ENCODE results near the gene PPM1F. TPM values are rescaled to one million over a fixed set of nuclear protein-coding genes. Genes with fewer than 3 reads are reported as not detected.

PPM1F gene
- polyA plus RNA-seq, 1 donor from 2014 or later = 28.3 TPM

DNA sequence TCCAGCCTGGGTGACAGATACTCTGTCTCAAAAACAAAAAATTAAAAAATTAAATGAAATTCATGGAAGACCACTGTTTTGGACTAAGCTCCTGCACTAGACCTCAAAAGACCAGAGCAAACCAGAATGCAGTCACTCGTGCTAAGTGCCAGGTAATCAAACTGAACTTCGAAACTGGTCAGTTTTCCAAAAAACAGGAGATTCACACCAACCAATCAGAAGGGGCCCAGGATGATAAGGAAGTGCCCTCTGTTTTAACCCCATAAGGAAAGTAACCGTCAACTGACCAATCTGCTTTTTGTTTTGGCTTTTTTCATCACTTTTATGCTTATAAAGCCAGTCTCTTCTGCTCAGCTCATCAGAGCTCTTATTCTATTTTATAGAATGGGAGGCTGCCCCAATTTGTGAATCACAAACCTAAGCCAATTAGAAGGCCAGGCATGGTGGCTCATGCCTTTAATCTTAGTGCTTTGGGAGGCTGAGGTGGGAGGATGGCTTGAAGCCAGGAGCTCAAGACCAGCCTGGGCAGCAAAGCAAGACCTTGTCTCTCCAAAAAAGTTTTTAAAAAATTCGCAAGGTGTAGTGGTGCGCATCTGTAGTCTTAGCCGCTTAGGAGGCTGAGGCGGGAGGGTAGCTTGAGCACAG lies 40.1 kb upstream of the PPM1F start:
- no peak overlapping the region for H3K9ac ChIP-seq (ENCODE audit: low read length)
- H3K36me3 ChIP-seq (ENCODE audit: insufficient read depth, low read length) = no peaks in the 10 kb centered on the region
- H2AFZ ChIP-seq (ENCODE audit: low read depth, low read length) = no peak overlapping the region
- H3K9me3 ChIP-seq (ENCODE audit: low read length) = no peaks in the 10 kb centered on the region
- no peak overlapping the region for H3K4me3 ChIP-seq (ENCODE audit: low read length)
- no peaks in the 10 kb centered on the region for H3F3A ChIP-seq (ENCODE audit: insufficient read depth, low read length, poor library complexity, severe bottlenecking)
- H3K27ac ChIP-seq (ENCODE audit: low read length) = no peak overlapping the region
- no peak for TF ChIP-seq RAD21 (conservative IDR thresholded peaks at IDR 0.05)
- no peak for TF ChIP-seq MXI1 (conservative IDR thresholded peaks at IDR 0.05; ENCODE audit: poor library complexity, severe bottlenecking)
- no peak for TF ChIP-seq POLR2AphosphoS5 (IDR thresholded peaks at IDR 0.05)
- H4K20me1 ChIP-seq (ENCODE audit: insufficient read depth) = no peaks in the 10 kb centered on the region
- no peaks in the 10 kb centered on the region for H3K27me3 ChIP-seq (ENCODE audit: insufficient read depth, low read depth, low read length)
- H3K79me2 ChIP-seq (replicated peaks; ENCODE audit: insufficient read depth, low read length) = no peaks in the 10 kb centered on the region
- H3K9me2 ChIP-seq (ENCODE audit: insufficient read depth, low read length) = no peaks in the 10 kb centered on the region
- H3K4me2 ChIP-seq (ENCODE audit: low read length) = no peak overlapping the region

DNA sequence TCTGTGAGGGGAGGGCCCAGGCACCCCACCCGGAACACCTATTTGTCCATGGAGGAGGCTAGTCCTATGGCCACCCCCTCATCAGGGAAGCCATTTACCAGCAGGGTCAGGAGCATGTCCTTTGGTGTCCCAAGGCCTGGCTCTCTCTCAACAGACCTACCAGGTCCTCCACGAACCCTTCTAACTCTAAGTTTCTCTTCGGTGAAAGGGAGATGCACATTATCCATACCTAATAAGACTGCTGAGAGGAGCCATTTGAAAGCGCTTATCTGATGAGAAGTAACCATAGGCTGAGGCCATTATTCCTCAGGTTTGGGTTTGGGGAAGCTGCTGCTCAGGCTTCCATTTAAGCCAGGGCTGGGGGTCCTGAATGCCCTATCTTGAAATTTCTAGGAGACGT lies 39.1 kb upstream of the PPM1F start:
- Histone ChIP-seq H2AFZ (ENCODE audit: low read depth, low read length) (no peak overlapping the region), H3K36me3 (ENCODE audit: insufficient read depth, low read length) (no peaks in the 10 kb centered on the region), H3F3A (ENCODE audit: insufficient read depth, low read length, poor library complexity, severe bottlenecking) (no peaks in the 10 kb centered on the region), H3K9ac (ENCODE audit: low read length) (no peak overlapping the region), H3K27me3 (ENCODE audit: insufficient read depth, low read depth, low read length) (no peaks in the 10 kb centered on the region), H3K27ac (ENCODE audit: low read length) (no peak overlapping the region), H3K4me3 (ENCODE audit: low read length) (no peak overlapping the region), H3K4me2 (ENCODE audit: low read length) (no peak overlapping the region), H3K9me2 (ENCODE audit: insufficient read depth, low read length) (no peaks in the 10 kb centered on the region), H3K79me2 (replicated peaks; ENCODE audit: insufficient read depth, low read length) (no peaks in the 10 kb centered on the region), H4K20me1 (ENCODE audit: insufficient read depth) (no peaks in the 10 kb centered on the region), H3K9me3 (ENCODE audit: low read length) (no peaks in the 10 kb centered on the region)
- TF ChIP-seq TAF1 (IDR thresholded peaks at IDR 0.05; ENCODE audit: low read depth) (no peak), MXI1 (conservative IDR thresholded peaks at IDR 0.05; ENCODE audit: poor library complexity, severe bottlenecking) (no peak), EZH2 (IDR thresholded peaks at IDR 0.05; ENCODE audit: borderline replicate concordance, insufficient read depth, low read length, poor library complexity, severe bottlenecking) (no peak), EP300 (conservative IDR thresholded peaks at IDR 0.05; ENCODE audit: poor library complexity, severe bottlenecking) (no peak), SMC3 (conservative IDR thresholded peaks at IDR 0.05; ENCODE audit: poor library complexity) (no peak), POLR2AphosphoS5 (IDR thresholded peaks at IDR 0.05) (no peak), RAD21 (conservative IDR thresholded peaks at IDR 0.05) (no peak)
- TF ChIP-seq, protein P1, sequence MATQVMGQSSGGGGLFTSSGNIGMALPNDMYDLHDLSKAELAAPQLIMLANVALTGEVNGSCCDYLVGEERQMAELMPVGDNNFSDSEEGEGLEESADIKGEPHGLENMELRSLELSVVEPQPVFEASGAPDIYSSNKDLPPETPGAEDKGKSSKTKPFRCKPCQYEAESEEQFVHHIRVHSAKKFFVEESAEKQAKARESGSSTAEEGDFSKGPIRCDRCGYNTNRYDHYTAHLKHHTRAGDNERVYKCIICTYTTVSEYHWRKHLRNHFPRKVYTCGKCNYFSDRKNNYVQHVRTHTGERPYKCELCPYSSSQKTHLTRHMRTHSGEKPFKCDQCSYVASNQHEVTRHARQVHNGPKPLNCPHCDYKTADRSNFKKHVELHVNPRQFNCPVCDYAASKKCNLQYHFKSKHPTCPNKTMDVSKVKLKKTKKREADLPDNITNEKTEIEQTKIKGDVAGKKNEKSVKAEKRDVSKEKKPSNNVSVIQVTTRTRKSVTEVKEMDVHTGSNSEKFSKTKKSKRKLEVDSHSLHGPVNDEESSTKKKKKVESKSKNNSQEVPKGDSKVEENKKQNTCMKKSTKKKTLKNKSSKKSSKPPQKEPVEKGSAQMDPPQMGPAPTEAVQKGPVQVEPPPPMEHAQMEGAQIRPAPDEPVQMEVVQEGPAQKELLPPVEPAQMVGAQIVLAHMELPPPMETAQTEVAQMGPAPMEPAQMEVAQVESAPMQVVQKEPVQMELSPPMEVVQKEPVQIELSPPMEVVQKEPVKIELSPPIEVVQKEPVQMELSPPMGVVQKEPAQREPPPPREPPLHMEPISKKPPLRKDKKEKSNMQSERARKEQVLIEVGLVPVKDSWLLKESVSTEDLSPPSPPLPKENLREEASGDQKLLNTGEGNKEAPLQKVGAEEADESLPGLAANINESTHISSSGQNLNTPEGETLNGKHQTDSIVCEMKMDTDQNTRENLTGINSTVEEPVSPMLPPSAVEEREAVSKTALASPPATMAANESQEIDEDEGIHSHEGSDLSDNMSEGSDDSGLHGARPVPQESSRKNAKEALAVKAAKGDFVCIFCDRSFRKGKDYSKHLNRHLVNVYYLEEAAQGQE (IDR thresholded peaks at IDR 0.05; ENCODE audit: borderline replicate concordance) = no peak
- TF ChIP-seq, protein P2, sequence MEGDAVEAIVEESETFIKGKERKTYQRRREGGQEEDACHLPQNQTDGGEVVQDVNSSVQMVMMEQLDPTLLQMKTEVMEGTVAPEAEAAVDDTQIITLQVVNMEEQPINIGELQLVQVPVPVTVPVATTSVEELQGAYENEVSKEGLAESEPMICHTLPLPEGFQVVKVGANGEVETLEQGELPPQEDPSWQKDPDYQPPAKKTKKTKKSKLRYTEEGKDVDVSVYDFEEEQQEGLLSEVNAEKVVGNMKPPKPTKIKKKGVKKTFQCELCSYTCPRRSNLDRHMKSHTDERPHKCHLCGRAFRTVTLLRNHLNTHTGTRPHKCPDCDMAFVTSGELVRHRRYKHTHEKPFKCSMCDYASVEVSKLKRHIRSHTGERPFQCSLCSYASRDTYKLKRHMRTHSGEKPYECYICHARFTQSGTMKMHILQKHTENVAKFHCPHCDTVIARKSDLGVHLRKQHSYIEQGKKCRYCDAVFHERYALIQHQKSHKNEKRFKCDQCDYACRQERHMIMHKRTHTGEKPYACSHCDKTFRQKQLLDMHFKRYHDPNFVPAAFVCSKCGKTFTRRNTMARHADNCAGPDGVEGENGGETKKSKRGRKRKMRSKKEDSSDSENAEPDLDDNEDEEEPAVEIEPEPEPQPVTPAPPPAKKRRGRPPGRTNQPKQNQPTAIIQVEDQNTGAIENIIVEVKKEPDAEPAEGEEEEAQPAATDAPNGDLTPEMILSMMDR (IDR thresholded peaks at IDR 0.05; ENCODE audit: poor library complexity, severe bottlenecking) = no peak

Data from neural cell (in vitro differentiated cells).